HG02970 (cell line): Measurements from ENCODE around the gene PHF2.

ENCODE experiments used
- ATAC-seq: cut with Tn5 transposase; IDR thresholded peaks from one replicate; pipeline ENCODE4 v1.9.1; 2021; ENCODE audit warnings: mild to moderate bottlenecking, moderate library complexity, moderate number of reproducible peaks; ENCODE audit not compliant: unreplicated experiment, low FRiP score

Gene PHF2

DNA sequence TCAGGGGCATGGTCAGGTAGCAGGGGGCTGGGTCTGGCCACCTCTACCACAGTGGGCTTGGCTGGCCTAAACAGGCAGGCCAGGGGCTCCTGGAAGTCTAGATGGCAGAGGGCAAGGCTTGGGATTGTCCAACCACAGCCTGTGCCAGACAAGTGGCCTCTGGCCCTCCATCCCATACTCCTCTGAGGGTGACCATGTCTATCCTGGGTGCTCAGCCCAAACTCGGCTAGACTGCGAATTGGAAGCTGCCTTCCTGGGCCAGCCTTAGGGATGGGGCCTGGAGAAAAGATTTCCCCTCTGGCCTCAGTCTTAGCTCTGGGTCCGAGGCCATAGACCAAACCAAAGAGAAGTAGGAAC, 110.5 kb downstream of the PHF2 start:
- ATAC-seq, result no peak

DNA sequence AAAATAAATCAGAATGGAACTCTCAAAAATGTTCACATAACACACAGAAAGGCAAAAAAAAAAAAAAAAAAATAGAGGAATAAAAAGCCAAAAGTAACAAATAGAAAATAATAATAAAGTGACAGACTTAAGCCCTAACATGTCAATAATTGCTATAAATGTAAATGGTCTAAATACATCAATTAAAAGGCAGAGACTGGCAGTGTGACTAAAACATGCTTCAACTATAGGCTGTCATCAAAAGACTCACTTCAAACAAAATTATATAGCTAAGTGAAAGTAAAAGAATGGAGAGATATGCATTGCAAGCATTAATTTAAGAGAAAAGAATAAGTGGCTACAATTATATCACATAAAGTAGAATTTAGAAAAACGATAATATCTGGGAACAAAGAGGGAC, 114.2 kb downstream of the PHF2 start:
- no peak for ATAC-seq

DNA sequence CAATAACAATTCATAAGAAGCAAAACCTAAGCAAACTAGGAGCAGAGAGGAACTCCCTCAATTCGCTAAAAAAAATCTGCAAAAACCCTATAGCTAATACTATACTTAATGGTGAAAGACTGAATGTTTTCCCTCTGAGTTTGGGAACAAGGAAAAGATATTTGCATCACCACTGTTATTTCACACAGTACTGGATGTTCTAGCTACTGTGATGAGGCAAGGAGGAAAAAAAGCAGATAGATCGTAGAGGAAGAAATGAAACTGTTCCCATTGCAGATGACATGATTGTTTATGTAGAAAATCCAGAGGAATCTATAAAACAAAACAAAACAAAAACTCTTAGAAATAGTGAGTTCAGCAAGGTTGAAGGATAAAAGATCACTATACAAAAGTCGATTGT, 116.7 kb downstream of the PHF2 start:
- no peak for ATAC-seq

DNA sequence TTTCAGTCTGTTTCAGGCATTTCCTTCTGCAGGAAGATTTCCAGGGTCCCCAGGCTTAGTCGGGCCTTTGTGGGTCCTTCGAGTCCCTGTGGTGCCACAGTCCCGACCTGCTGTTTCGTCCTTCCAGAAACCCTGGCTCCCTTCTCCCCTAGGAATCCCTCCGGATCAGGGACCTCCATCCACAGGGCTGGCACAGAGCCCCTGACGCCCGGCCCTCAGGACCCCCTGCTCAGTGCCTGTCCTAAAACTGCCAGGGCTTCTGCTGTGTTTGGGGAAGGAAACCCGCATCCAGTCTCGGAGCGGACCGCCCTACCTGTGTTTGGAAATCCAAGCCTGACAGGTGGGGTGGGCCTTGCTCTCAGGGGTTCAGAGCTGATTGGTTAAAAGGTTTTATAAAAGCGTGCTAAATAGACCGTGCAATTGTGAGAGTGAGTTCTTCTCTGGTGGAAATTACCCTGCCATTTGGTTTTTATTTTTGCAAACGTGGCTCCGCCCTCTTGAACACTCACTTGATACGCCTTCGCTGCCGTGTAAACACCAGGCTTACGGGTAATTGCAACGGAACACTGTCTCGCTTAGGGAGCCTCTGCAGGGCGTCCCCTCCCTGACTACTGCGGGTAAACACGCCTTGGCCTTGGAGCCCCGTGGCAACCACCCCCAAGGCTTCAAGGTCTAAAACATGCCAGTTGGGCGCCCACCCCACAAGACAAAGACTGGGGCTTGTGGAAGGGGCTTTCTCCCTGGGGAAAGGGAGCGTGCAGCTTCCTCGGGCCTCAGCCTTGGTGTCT, 121.2 kb downstream of the PHF2 start:
- ATAC-seq, result no peak

DNA sequence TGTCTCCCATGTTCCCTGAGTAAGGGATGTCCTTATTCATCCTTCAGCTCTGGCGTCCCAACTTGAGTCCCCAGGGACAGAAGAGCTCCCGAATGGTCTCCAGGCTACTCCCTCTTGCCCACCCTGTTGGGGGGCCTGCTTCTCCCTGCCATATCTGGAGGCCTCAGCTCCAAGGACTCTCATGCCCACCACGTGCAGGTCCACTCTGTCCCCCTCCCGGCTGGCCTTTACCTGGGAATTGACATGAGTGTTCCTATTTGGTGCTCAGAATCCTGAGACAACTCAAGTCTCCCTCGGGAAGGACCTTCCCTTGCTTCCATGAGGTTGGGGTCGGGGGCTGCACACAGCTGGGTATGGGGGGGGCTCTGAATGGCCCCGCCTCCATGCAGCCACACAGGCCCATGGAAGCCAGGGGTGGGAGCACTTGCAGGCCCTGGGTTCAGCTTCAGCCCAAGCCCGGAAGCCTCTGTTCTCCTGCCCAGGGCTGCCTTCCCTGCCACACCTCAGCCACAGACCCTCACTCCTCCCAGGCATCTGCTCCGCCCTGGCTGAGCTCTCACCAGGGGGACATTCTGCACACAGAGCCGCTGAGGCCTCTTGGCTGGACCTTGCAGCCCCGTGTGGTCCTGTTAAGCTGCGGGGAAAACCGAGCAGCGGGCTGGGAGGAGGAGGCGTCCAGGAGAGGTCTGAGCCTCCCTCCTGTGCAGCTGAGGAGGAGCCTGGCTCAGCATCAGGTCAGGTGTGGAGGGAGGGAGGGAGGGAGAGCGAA, 121.9 kb downstream of the PHF2 start:
- no peak for ATAC-seq

DNA sequence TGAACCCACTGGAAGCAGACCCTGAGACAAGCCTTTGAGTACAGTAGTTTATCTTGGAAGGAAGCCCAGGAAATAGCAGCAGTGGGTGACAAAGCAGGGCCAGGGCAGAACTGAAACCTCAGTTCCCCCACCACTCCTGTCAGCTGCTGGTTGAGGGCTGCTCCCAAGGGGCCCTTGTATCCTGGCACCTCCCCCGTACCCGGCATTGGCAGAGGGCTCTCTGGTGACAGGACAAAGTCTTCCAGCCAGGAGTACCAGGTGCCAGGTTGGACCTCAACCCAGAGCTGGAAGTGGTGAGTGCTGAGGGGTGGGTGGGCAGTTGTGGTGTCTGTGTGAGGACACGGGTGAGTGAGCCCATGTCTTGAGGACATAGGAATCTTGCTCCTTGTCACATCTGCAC, 123.3 kb downstream of the PHF2 start:
- ATAC-seq, result no peak

DNA sequence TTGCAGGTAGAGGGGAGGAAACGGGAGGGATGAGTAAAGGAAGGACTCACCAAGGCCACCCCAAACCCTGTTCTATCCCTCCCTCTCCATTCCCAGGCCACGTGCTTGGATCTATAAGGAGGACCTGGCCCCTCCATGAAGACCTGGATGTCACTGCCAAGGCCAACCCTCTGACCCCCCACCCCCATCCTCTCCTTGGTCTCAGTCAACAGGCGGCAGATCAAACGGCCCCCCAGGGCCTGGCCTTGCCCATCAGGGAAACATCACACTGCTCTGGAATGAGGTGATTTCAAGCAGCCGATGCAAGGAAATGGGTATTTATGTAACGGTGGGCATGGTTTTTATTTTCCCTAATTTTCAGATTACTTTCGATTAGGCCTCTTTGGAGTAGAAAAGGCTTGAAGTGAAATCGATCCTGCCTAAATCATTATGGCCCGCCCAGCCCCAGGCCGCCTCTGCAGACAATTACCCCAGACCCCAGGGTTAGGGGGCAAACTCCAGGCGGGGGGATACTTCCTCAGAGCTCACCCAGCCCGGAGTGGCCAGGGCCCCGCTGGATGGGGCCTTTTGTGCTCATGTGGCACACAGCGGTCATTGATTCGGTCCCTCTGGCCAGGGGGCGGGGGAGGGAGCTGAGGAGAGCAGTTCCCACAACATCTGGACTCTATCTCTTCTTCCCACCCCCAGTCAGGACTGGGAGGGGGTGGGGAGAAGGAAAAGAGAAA, 125.3 kb downstream of the PHF2 start:
- no peak for ATAC-seq

DNA sequence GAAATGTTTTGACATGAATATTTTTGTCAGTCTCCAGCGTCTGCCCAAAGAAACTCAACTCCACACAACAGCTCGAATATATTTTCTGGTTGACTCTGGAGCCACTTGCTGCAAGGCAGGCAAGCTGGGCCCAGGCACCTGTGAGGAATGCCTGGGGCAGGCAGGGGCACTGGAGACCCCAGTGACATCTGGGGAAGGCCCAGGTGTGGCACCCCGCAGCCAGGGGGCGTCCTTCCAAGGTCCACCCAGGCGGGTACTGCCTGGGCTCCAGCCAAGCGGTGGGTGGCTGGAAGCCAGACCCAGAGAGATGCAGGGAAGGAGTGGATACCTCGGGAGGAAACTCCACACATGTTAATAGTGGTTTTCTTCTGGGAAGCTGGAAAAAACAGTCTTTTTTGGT, 125.9 kb downstream of the PHF2 start:
- ATAC-seq, result no peak

DNA sequence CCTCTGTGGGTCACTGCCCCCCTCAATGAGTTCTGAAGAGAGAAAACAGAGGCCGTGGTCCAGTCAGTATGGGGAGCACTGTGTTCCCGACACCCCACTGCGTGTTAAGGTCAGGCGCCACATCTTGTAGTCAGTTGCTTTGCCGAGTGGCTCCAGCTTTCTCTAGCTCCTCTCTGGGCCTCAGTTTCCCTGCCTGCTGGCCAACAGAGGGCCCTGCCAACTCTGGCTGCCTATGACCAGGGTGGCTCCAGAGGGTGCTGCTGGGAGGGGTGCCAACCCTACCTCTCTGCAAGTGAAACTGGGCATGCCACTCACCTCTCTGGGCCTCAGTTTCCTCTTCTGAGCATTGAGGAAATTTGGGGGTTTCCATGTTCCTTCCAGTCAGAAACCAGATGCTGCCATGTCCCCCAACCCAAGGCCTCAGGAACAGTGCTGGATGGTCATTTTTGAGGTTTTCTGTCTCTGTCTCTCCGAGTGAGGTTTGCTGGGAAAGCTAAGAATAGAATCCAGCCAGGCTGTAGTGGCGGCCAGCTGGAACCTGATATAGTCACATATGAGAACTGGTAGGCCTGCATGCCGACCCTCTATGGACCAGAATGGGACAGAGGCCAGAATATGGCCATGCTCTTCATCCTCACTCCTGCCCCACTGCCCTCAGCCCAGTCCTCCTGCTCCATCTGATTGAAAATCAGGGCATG, 132.1 kb downstream of the PHF2 start:
- ATAC-seq, result no peak

DNA sequence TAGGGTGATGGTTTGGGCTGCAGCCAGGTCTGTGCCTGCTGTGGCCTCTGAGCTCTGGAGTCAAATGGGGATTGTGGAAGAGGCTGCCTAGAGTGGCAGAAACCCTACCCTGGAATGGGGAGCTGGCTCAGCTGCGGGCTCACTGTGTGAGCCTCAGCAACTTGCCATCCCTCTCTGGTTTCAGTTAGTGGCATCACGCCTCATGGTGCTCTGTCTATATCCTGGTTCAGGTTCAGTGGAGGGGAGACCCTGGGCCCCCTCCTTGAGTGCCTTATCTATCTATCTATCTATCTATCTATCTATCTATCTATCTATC, 132.6 kb downstream of the PHF2 start:
- ATAC-seq, result no peak

DNA sequence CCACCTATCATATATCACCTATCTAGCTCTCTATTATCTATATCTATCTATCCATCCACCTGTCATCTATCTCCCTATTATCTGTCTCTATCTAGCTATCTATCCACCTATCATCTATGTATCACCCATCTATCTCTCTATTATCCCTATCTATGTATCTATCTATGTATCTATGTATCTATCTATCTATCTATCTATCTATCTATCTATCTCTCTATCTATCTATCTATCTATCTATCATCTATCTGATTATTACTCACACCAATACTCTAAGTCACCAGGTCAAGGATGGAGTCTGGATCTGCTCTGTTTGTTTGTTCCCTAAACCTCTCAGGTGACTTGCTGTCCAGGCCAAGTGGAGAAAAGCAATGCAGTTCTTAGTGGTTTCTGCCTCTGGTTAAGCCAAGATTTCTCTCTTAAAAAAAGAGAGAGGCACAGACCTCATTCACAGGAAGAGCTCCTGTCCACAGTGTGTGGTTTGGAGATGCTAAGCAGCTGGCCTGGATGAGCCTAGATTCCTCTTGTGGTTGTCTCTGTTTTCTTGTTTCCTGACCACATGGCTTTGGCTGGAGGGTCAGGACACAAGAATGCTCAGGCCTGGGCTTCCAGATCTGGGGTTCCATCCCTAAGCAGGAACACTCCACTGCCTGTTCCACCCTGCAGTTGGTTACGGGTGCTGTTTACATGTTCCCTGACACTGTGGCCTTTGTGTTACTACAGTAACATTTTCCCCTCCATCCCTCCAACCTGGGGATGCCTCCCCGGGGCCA, 133.4 kb downstream of the PHF2 start:
- no peak for ATAC-seq

DNA sequence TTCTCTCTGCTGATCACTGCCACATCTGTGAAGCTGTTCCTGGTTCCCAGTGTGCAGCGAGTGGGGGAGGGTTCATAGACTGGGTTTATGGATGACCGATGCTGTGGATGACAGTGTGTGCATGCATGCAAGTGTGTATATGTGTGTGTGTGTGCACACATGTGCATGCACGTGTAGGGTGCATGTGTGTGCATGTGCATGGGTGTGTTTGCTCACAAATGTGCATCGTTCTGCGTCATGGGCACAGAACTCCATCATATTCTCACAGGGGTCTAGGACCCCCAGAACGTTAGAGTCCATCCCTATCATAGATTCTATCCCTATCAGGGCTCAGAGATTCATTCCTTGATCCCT, 134.0 kb downstream of the PHF2 start:
- ATAC-seq, result no peak

DNA sequence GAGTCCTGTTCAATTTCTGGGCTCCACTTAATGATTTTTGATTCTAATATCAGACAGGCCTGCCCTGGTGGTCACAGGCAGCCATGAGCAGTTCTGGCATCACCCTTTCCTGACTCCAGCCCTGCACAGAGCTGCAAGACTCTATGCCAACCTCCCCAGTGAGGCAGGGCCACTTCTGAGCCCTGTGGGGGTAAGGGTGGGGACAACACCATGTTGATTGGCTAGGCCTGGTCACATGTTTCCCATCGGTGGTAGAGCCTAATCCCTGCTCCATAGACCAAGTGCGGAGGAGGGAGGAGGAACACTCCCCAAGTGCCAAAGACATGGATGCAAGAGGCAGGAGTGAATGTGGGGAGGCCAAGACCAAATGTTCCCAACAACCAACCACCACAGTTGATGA, 134.6 kb downstream of the PHF2 start:
- ATAC-seq, result no peak

DNA sequence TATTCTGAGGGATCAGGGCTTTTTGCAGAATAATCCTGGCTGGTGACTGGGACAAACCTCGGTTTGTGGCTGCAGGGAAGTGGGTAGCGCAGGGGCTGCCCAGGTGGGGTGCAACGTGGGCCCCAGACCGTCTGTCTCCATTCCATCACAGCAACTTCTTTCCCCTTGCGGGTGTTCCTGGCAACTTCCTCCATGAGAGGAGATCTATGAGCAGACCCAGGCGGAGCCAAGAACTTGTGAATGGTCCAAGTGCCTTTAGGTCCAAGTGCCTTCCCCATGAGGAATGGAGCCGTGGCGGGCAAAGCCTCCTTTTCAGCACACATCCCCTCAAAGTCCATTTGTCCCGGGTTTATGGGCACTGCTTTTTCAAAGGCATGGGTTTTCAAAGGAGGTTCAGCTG, 136.5 kb downstream of the PHF2 start:
- no peak for ATAC-seq

DNA sequence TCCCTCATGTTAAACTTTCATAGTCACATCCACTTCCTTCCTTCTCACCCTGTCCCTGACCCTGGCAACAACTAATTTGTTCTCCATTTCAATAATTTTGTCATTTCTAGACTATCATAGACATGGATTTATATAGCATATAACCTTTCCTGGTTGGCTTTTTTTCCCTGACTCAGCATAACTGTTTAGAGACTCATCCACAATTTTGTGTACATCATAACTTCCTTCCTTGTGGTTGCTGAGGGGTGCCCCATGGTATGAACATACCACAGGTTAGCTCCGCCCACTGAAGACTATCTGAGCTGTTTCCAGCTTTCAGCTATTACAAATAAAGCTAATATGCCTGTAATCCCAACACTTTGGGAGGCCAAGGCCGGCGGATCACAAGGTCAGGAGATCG, 137.3 kb downstream of the PHF2 start:
- no peak for ATAC-seq

DNA sequence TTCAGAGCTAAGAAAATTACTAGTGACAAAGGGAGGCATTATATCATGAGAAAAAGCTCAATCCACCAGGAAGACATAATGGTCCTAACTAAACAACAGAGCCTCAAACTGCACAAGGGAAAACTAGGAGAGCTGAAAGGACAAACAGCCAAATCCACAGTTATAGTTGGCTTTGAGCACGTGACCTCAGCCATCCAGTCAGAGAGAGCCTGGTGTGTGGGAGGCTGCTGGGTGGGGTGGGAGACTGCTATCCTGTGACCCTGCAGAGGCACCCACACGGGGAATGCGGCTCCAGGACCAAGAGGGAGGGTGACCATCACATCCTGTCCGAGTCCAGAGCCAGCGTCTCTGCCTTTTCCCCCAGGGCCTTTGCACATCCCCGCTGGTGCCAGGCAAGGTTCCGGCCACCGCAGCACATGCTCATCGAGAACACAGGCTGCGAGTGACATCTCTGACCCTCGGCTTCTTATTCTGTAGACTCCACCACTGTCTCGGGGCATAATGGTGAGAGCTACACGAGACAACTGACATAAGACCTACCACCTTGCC, 145.1 kb downstream of the PHF2 start:
- no peak for ATAC-seq

DNA sequence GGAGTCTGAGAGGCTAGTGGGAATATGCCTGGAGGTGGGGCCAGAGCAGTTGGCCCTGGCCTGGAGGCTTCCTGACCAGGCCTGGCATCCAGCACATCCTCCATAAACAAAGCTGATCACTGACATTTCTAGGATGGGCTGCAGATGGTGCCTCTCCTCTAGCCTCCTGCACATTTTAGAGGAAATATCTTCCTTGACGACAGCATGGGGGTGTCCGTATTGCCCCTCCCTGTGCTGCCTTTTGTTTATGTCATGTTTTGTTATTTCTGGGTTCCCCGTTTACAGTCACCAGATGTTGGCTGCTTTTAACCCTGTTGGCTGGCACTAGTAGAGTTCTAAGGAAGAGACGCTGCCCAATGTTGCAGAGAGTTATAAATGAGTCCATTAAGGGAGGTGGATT, 148.5 kb downstream of the PHF2 start:
- ATAC-seq, result no peak

DNA sequence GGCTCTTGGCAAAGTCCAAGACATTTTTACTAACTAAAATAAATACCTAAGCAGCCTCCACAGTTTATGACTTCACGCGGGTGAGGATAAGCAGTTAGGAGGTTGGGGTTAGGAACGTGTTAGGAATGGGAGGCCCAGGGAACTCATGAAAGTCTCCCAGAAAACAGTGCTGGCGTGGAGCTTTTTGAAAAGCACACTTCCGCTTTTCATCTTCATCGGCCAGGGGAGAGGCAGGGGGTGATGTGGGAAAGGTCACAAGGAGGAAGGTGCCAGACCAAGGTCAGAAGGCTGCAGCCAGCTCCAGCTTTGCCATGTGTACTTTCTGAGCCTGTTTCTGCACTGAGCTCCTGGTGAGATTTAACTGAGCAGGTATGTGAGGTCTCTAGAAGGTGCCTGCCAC, 149.0 kb downstream of the PHF2 start:
- ATAC-seq, result no peak

DNA sequence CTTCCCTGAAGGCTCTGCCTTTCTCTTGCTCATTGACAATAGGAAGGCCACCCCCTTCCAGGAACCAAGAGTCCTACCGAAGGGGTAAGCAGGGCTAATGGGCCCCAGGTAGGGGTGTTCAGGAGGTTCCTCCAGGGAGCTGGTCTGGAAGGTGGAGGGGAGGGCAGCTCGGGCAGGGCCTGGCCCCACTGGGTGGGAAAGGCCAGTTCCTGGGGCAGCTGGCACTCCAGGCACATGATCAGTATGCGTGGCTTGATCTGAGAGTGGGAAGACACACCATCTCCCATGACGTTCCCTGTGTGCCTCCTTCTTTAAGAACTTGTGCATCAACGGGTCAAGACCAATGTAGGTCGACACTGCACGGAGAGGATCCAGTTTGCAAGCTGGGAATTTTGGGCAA, 149.8 kb downstream of the PHF2 start:
- ATAC-seq, result no peak
